Gastrocnemius medialis (tissue), 4 donors: ENCODE data around the gene ST6GALNAC3. TPM values are rescaled to one million over a fixed set of nuclear protein-coding genes. Genes with fewer than 3 reads are reported as not detected.
A peak's percentile ranks its signal among the peaks of the same experiment; 100 is the strongest.

Source experiments
- ATAC-seq, 2 donors: fragments of 150-250 bp; one replicate each; pipeline ENCODE4 v1.9.1; 2016
- DNase-seq, 2 donors: peaks; one replicate each; pipeline ENCODE4 v3.0.0-alpha.2; 2019
- H3K27ac ChIP-seq, 4 donors: fragments of 200-600 bp; sonication (generic); 1 replicate in 1 of 4; 2 replicates in 3 of 4; pipeline ENCODE4 v1.5.1; 2016 to 2018; ENCODE audit warnings: mild to moderate bottlenecking in 2 of 4, moderate library complexity in 1 of 4
- H3K27me3 ChIP-seq, 3 donors: fragments of 200-600 bp; sonication (generic) in 2 of 3; 1 replicate in 1 of 3; 2 replicates in 2 of 3; pipeline versions ENCODE4 v1.5.1 to v1.6.0; 2016 to 2019; ENCODE audit warnings: mild to moderate bottlenecking in 1 of 3, moderate library complexity in 1 of 3
- H3K36me3 ChIP-seq, 2 donors: fragments of 200-600 bp; sonication (generic) in 1 of 2; one replicate each; pipeline ENCODE4 v1.5.1; 2017 to 2018
- H3K4me1 ChIP-seq, 2 donors: fragments of 200-600 bp; sonication (generic) in 1 of 2; one replicate each; pipeline ENCODE4 v1.5.1; 2016 to 2017; ENCODE audit warnings: mild to moderate bottlenecking in 2 of 2
- H3K4me3 ChIP-seq, 4 donors: fragments of 200-600 bp; sonication (generic) in 3 of 4; 1 replicate in 1 of 4; 2 replicates in 3 of 4; pipeline ENCODE4 v1.5.1; 2016 to 2019; ENCODE audit warnings: mild to moderate bottlenecking in 2 of 4
- H3K9me3 ChIP-seq, 3 donors: fragments of 200-600 bp; sonication (generic) in 2 of 3; 1 replicate in 1 of 3; 2 replicates in 2 of 3; pipeline ENCODE4 v1.5.1; 2016 to 2019
- CTCF ChIP-seq, 5 experiments: fragments of 450-650 bp in 3 of 5; fragments of 200-600 bp in 2 of 5; sonication (generic) in 2 of 5; IDR thresholded peaks in 4 of 5; conservative IDR thresholded peaks in 1 of 5; 1 replicate in 4 of 5; 2 replicates in 1 of 5; pipeline ENCODE4 v1.5.1; 2016 to 2019; ENCODE audit warnings: antibody characterized with exemption in 5 of 5, mild to moderate bottlenecking in 3 of 5, moderate library complexity in 3 of 5
- POLR2A ChIP-seq, 2 donors: fragments of 450-650 bp; IDR thresholded peaks; one replicate each; pipeline ENCODE4 v1.6.1; 2017; ENCODE audit warnings: antibody characterized with exemption in 2 of 2, mild to moderate bottlenecking in 2 of 2, moderate library complexity in 2 of 2
- in situ Hi-C, 4 donors: fragments of 200-750 bp; cut with MboI; loops; one replicate each; pipeline versions ENCODE4 v1.15.0 to v1.8.0; 2017; ENCODE audit warnings: low sequenced_read_pairs in 4 of 4
- intact Hi-C: fragments of 100-400 bp; cut with DNase I; formaldehyde crosslinking; loops from one replicate; pipeline ENCODE4 v1.15.1; 2023; ENCODE audit warnings: low total_unique reads
- total RNA-seq, 4 donors: library from RNA; depleted of rRNA; stranded (reverse); fragments of >200 nt; gene quantifications; one replicate each; pipeline versions ENCODE4 v1.1.0 to v1.2.3, GENCODE V29; 2016

Gene ST6GALNAC3
- total RNA-seq, 4 donors from 2014 or later: 1.7 to 3.9 (median 2.8) TPM

- in situ Hi-C loops (no loop called here), intact Hi-C loops (loop anchor here (5.0 kb wide), 1 partner anchor 49 kb away; no protein-coding TSS in a partner anchor)
- no peak overlapping the region for H3K4me3 ChIP-seq
Measured at GRCh38 chr1:76073481-76073880, 1.1 kb upstream of the ST6GALNAC3 start.

GRCh38 chr1:76075188-76075489 is 593 bp downstream of the ST6GALNAC3 start:
- no peak for DNase-seq
- TF ChIP-seq CTCF (IDR thresholded peaks at IDR 0.05 in 4 of 5, conservative IDR thresholded peaks at IDR 0.05 in 1 of 5): no peak
- TF ChIP-seq POLR2A (IDR thresholded peaks at IDR 0.05): no peak
- H3K9me3 ChIP-seq: no peaks in the 10 kb centered on the region
- intact Hi-C loops: loop anchor here (5.0 kb wide), 1 partner anchor 62 kb away; no protein-coding TSS in a partner anchor
- peak overlapping the region; percentile 71 to 82 (median 80) for H3K27ac ChIP-seq
- in situ Hi-C loops: no loop called here
- H3K4me3 ChIP-seq: peak overlapping the region; percentile 55 to 80 (median 66)
- no peak for ATAC-seq
- no peaks in the 10 kb centered on the region for H3K27me3 ChIP-seq
- H3K4me1 ChIP-seq: peaks cover 0 to 3% of the 10 kb centered on the region in 2 donors
- H3K36me3 ChIP-seq: no peaks in the 10 kb centered on the region

More at GRCh38 chr1:76073481-76073880, 1.1 kb upstream of the ST6GALNAC3 start:
- DNase-seq (no peak), ATAC-seq (no peak)
- TF ChIP-seq CTCF (IDR thresholded peaks at IDR 0.05 in 4 of 5, conservative IDR thresholded peaks at IDR 0.05 in 1 of 5): no peak
- TF ChIP-seq POLR2A (IDR thresholded peaks at IDR 0.05): no peak
- Histone ChIP-seq H3K4me1 (peaks cover 0 to 3% of the 10 kb centered on the region in 2 donors), H3K27me3 (no peaks in the 10 kb centered on the region), H3K36me3 (no peaks in the 10 kb centered on the region), H3K9me3 (no peaks in the 10 kb centered on the region), H3K27ac (no peak overlapping the region)

GRCh38 chr1:76075877-76076276 is 1.3 kb downstream of the ST6GALNAC3 start:
- intact Hi-C loops (loop anchor here (5.0 kb wide), 1 partner anchor 61 kb away; no protein-coding TSS in a partner anchor), in situ Hi-C loops (no loop called here)
- Histone ChIP-seq H3K36me3 (no peaks in the 10 kb centered on the region), H3K4me3 (peak overlapping the region; percentile 55 to 80 (median 66)), H3K9me3 (no peaks in the 10 kb centered on the region), H3K4me1 (peaks cover 0 to 3% of the 10 kb centered on the region in 2 donors), H3K27me3 (no peaks in the 10 kb centered on the region), H3K27ac (peak overlapping the region; percentile 71 to 82 (median 80))
- ATAC-seq (peak; percentile 34), DNase-seq (no peak)
- TF ChIP-seq POLR2A (IDR thresholded peaks at IDR 0.05) (peak; percentile 47 to 58), CTCF (IDR thresholded peaks at IDR 0.05 in 4 of 5, conservative IDR thresholded peaks at IDR 0.05 in 1 of 5) (no peak)

- ATAC-seq (no peak), DNase-seq (no peak)
- in situ Hi-C loops (loop anchor here in 1 of 4 donors (10.0 kb wide), 1 partner anchor 65 kb away; no protein-coding TSS in a partner anchor), intact Hi-C loops (loop anchor here (5.0 kb wide), 1 partner anchor 58 kb away; no protein-coding TSS in a partner anchor)
- Histone ChIP-seq H3K36me3 (no peaks in the 10 kb centered on the region), H3K4me1 (peaks cover 0 to 3% of the 10 kb centered on the region in 2 donors), H3K9me3 (no peaks in the 10 kb centered on the region), H3K27ac (no peak overlapping the region), H3K4me3 (no peak overlapping the region), H3K27me3 (no peaks in the 10 kb centered on the region)
- TF ChIP-seq CTCF (IDR thresholded peaks at IDR 0.05 in 4 of 5, conservative IDR thresholded peaks at IDR 0.05 in 1 of 5): no peak
- no peak for TF ChIP-seq POLR2A (IDR thresholded peaks at IDR 0.05)
Measured at GRCh38 chr1:76079475-76080227, 5.1 kb downstream of the ST6GALNAC3 start.
